Natural killer cell treated with Interleukin-12 subunit alpha and Interleukin-12 subunit beta and Interleukin-15 and Interleukin-18, amount 100 ng/mL, for 72 hours (primary cell): ENCODE data around the gene ZBTB25. TPM values are rescaled to one million over a fixed set of nuclear protein-coding genes. Genes with fewer than 3 reads are reported as not detected.

Experiments
- ATAC-seq, 2 donors: fragments of 150-1000 bp; cut with Tn5 transposase in 1 of 2; sonication (Bioruptor Pico), chemical (Tn5 transposase) in 1 of 2; 2 replicates each; pipeline ENCODE4 v1.10.0; 2021
- DNase-seq: peaks from one replicate; pipeline ENCODE4 v3.0.0; 2022; ENCODE audit warnings: low spot score
- H3K27ac Mint-ChIP-seq, 2 donors: 1 replicate in 1 of 2; 2 replicates in 1 of 2; pipeline ENCODE4 v1.8.0; 2022; ENCODE audit warnings: mixed read lengths in 2 of 2, mild to moderate bottlenecking in 1 of 2, moderate library complexity in 1 of 2
- H3K27me3 Mint-ChIP-seq, 2 donors: 1 replicate in 1 of 2; 2 replicates in 1 of 2; pipeline ENCODE4 v1.8.0; 2022; ENCODE audit warnings: mixed read lengths in 2 of 2
- H3K36me3 Mint-ChIP-seq: one replicate; pipeline ENCODE4 v1.8.0; 2022; ENCODE audit warnings: mixed read lengths
- H3K4me1 Mint-ChIP-seq, 2 donors: 1 replicate in 1 of 2; 2 replicates in 1 of 2; pipeline ENCODE4 v1.8.0; 2022; ENCODE audit warnings: low read depth in 2 of 2, mixed read lengths in 2 of 2, mild to moderate bottlenecking in 1 of 2
- H3K4me3 Mint-ChIP-seq: one replicate; pipeline ENCODE4 v1.8.0; 2022; ENCODE audit warnings: mixed read lengths
- H3K9me3 Mint-ChIP-seq: 2 replicates; pipeline ENCODE4 v1.8.0; 2022; ENCODE audit warnings: mixed read lengths
- total RNA-seq, 2 donors: library from RNA; stranded (reverse); gene quantifications; one replicate each; pipeline ENCODE4 v1.2.3, GENCODE V29; 2022

Gene ZBTB25
- 10 to 100 TPM; 15.2 to 21.4 TPM for total RNA-seq

- DNase-seq = peak; percentile 95
- H3K9me3 Mint-ChIP-seq = no peaks in the 10 kb centered on the region
- ATAC-seq = peak; percentile 79 to 84
- peaks cover 15% of the 10 kb centered on the region for H3K36me3 Mint-ChIP-seq
- peak within 1 kb of the TSS; percentile 98 for H3K4me3 Mint-ChIP-seq
- peaks cover 53 to 64% of the 10 kb centered on the region in 2 donors for H3K4me1 Mint-ChIP-seq
- H3K27me3 Mint-ChIP-seq = no peaks in the 10 kb centered on the region
- peak within 1 kb of the TSS; percentile 95 to 99 for H3K27ac Mint-ChIP-seq
Observed at GRCh38 chr14:64503434-64504309, at the start of gene ZBTB25. ZBTB25 (minus strand) TSS chr14:64503838; CDS start chr14:64490533, 13,305 bp downstream.

DNA sequence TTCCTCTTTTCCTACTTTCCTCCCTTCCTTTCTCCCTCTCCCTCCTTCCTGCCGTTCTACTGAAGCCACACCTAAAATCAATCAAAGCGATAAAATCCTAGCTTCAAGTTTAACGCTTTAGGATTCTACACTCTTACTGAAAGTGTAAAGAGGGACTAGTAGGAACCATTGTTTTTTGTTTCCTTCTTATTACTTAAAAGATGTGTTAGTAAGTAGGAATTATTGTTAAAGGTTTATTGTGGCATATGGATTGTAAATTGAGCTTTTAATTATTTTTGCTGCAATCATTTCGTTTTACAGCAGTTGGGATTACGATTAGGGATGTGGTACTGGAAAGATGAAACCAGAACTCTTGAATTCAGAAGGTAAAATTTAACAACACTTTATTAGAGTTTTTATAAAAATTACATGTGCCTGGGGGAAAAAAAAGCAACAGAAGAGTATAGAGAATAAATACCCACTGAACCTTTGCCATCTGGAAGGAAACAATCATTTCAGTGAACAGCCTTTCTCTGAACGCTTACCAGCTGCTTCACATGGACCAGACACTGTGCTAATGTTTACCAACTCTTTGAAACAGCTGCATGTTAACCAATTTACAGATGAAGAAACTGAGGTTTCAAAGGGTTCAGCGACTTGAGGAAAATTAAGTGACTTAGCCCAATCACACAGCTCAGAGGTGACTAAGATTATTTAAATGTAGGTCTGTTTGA lies 47.1 kb upstream of the ZBTB25 start:
- H3K4me3 Mint-ChIP-seq = peak overlapping the region; percentile 70
- peaks cover 10 to 12% of the 10 kb centered on the region in 2 donors for H3K4me1 Mint-ChIP-seq
- H3K9me3 Mint-ChIP-seq = no peaks in the 10 kb centered on the region
- DNase-seq (no peak), ATAC-seq (no peak)
- peaks cover 16 to 20% of the 10 kb centered on the region in 2 donors for H3K27me3 Mint-ChIP-seq
- peak overlapping the region in 1 of 2 donors; percentile 11 for H3K27ac Mint-ChIP-seq
- H3K36me3 Mint-ChIP-seq = no peaks in the 10 kb centered on the region

DNA sequence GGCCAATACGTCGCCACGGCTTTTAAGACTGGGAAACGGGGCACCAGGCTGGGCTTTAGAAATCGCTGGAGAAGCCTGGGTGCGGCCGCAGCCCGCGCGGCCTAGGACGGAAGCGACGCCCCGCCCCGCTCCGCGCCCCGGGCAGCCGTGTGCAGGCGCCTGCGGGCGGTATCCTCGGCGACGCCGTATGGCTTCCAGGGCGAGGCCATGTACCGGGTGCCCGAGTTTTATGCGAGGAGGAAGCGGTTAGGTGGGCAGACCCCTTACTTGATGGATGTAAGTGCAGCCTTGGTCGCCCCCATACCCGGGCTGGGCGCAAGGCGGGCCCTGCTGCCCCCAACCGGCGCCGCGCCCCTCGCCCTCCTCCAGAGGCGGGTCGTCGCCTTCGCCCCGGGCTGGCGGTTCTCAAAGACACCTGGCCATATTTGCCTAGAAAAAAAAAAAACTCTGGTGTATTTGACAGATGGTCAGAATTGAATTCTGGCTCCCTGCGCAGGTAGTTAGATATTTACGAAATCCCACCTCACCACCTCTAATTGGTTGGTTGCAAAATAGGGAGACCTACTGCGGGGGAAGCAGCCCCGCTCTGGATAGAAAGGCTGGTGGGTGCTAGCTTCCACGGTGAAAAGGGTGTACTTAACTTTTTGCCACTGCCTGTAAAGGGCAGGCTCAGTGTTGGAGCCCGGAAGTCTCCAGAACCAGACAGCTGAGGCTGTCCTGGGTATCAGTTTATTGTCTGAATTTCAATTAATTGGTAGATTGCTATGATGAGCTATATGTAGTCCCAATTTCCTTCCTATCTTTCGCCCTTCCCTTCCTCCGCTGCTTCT lies 46.4 kb upstream of the ZBTB25 start, which contains the start of gene PPP1R36:
PPP1R36 (plus strand) TSS at position 171 of the 830 bp plus-strand sequence; CDS start at position 208, 37 bp downstream.
- Mint-ChIP-seq H3K27me3 (peaks cover 16 to 20% of the 10 kb centered on the region in 2 donors), H3K27ac (peak within 1 kb of the TSS in 1 of 2 donors; percentile 11), H3K4me3 (peak within 1 kb of the TSS; percentile 70), H3K36me3 (no peaks in the 10 kb centered on the region), H3K4me1 (peaks cover 10 to 12% of the 10 kb centered on the region in 2 donors), H3K9me3 (no peaks in the 10 kb centered on the region)
- DNase-seq (peak; percentile 64), ATAC-seq (peak; percentile 91 to 96)

- no peaks in the 10 kb centered on the region for H3K9me3 Mint-ChIP-seq
- H3K4me1 Mint-ChIP-seq = peaks cover 10 to 12% of the 10 kb centered on the region in 2 donors
- H3K27ac Mint-ChIP-seq = no peak overlapping the region
- H3K36me3 Mint-ChIP-seq = no peaks in the 10 kb centered on the region
- ATAC-seq (no peak), DNase-seq (no peak)
- peak overlapping the region; percentile 47 for H3K4me3 Mint-ChIP-seq
- H3K27me3 Mint-ChIP-seq = peaks cover 13 to 20% of the 10 kb centered on the region in 2 donors
Observed at GRCh38 chr14:64549016-64549415, 45.4 kb upstream of the ZBTB25 start.

GRCh38 chr14:64544607-64545312 lies 41.1 kb upstream of the ZBTB25 start:
- Mint-ChIP-seq H3K9me3 (no peaks in the 10 kb centered on the region), H3K27ac (no peak overlapping the region), H3K36me3 (peaks cover 6% of the 10 kb centered on the region), H3K4me1 (peaks cover 26 to 36% of the 10 kb centered on the region in 2 donors), H3K4me3 (no peak overlapping the region), H3K27me3 (peaks cover 13 to 14% of the 10 kb centered on the region in 2 donors)
- ATAC-seq = no peak
- no peak for DNase-seq

- H3K36me3 Mint-ChIP-seq = peaks cover 6% of the 10 kb centered on the region
- H3K4me1 Mint-ChIP-seq = peaks cover 27 to 38% of the 10 kb centered on the region in 2 donors
- H3K4me3 Mint-ChIP-seq = peak overlapping the region; percentile 100
- ATAC-seq = no peak
- H3K9me3 Mint-ChIP-seq = no peaks in the 10 kb centered on the region
- DNase-seq = no peak
- no peak overlapping the region for H3K27ac Mint-ChIP-seq
- peaks cover 13 to 14% of the 10 kb centered on the region in 2 donors for H3K27me3 Mint-ChIP-seq
Observed at GRCh38 chr14:64542836-64543201, 39.2 kb upstream of the ZBTB25 start.

- H3K9me3 Mint-ChIP-seq = no peaks in the 10 kb centered on the region
- H3K27ac Mint-ChIP-seq = peak overlapping the region; percentile 29 to 87
- H3K4me3 Mint-ChIP-seq = peak overlapping the region; percentile 100
- no peak for ATAC-seq
- peaks cover 6% of the 10 kb centered on the region for H3K36me3 Mint-ChIP-seq
- DNase-seq = no peak
- H3K27me3 Mint-ChIP-seq = peaks cover 13 to 14% of the 10 kb centered on the region in 2 donors
- peaks cover 27 to 38% of the 10 kb centered on the region in 2 donors for H3K4me1 Mint-ChIP-seq
Observed at GRCh38 chr14:64541972-64542835, 38.6 kb upstream of the ZBTB25 start.

DNA sequence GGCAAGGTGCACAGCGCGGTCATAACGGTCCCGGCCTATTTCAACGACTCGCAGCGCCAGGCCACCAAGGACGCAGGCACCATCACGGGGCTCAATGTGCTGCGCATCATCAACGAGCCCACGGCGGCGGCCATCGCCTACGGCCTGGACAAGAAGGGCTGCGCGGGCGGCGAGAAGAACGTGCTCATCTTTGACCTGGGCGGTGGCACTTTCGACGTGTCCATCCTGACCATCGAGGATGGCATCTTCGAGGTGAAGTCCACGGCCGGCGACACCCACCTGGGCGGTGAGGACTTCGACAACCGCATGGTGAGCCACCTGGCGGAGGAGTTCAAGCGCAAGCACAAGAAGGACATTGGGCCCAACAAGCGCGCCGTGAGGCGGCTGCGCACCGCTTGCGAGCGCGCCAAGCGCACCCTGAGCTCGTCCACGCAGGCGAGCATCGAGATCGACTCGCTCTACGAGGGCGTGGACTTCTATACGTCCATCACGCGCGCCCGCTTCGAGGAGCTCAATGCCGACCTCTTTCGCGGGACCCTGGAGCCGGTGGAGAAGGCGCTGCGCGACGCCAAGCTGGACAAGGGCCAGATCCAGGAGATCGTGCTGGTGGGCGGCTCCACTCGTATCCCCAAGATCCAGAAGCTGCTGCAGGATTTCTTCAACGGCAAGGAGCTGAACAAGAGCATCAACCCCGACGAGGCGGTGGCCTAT lies 37.8 kb upstream of the ZBTB25 start:
- DNase-seq (no peak), ATAC-seq (no peak)
- Mint-ChIP-seq H3K4me1 (peaks cover 27 to 41% of the 10 kb centered on the region in 2 donors), H3K9me3 (no peaks in the 10 kb centered on the region), H3K4me3 (peak overlapping the region; percentile 100), H3K36me3 (peaks cover 6% of the 10 kb centered on the region), H3K27me3 (peaks cover 13 to 14% of the 10 kb centered on the region in 2 donors), H3K27ac (peak overlapping the region; percentile 87 to 92)

DNA sequence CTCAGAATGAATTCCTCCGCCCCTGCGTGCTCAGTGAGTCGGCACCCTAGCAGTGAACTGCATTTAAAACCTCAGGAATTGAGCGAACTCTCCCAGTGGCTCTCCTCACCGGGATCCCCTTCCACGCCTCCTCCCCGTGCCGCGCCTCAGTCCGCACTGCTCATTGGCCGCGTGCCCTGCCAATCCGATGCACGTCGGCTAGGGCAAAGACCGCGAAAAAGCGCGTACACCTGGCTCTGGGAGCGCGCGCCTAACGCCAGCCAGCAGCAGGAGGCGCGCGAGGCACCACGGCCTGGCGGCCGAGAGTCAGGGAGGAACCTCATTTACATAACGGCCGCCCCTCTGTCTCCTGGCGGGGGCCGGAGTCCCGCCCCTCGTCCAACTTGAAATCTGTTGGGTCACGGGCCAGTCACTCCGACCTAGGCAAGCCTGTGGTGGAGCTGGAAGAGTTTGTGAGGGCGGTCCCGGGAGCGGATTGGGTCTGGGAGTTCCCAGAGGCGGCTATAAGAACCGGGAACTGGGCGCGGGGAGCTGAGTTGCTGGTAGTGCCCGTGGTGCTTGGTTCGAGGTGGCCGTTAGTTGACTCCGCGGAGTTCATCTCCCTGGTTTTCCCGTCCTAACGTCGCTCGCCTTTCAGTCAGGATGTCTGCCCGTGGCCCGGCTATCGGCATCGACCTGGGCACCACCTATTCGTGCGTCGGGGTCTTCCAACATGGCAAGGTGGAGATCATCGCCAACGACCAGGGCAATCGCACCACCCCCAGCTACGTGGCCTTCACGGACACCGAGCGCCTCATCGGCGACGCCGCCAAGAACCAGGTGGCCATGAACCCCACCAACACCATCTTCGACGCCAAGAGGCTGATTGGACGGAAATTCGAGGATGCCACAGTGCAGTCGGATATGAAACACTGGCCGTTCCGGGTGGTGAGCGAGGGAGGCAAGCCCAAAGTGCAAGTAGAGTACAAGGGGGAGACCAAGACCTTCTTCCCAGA lies 36.9 kb upstream of the ZBTB25 start, which contains the start of gene HSPA2:
HSPA2 (plus strand) TSS at position 534 of the 995 bp plus-strand sequence; CDS start at position 643, 109 bp downstream.
- peak; percentile 97 to 98 for ATAC-seq
- H3K27me3 Mint-ChIP-seq = peaks cover 13 to 14% of the 10 kb centered on the region in 2 donors

GRCh38 chr14:64536488-64537245 lies 33.0 kb upstream of the ZBTB25 start:
- Mint-ChIP-seq H3K36me3 (no peaks in the 10 kb centered on the region), H3K4me3 (no peak overlapping the region), H3K27ac (no peak overlapping the region), H3K9me3 (no peaks in the 10 kb centered on the region), H3K4me1 (peaks cover 22 to 29% of the 10 kb centered on the region in 2 donors), H3K27me3 (peaks cover 5 to 6% of the 10 kb centered on the region in 2 donors)
- no peak for ATAC-seq
- no peak for DNase-seq

More for the DNA sequence above, 36.9 kb upstream of the ZBTB25 start, which contains the start of gene HSPA2:
- peak within 1 kb of the TSS; percentile 100 for H3K4me3 Mint-ChIP-seq
- peak; percentile 98 for DNase-seq
- peaks cover 6% of the 10 kb centered on the region for H3K36me3 Mint-ChIP-seq
- peaks cover 27 to 41% of the 10 kb centered on the region in 2 donors for H3K4me1 Mint-ChIP-seq
- H3K27ac Mint-ChIP-seq = peak within 1 kb of the TSS; percentile 87 to 92
- no peaks in the 10 kb centered on the region for H3K9me3 Mint-ChIP-seq
